ENCODE measurements around the gene DSTYK. TPM values are rescaled to one million over a fixed set of nuclear protein-coding genes. Genes with fewer than 3 reads are reported as not detected.

The DSTYK gene
- total RNA-seq, 2 experiments from 2014 or later: 8.8 to 9.2 TPM

DNA sequence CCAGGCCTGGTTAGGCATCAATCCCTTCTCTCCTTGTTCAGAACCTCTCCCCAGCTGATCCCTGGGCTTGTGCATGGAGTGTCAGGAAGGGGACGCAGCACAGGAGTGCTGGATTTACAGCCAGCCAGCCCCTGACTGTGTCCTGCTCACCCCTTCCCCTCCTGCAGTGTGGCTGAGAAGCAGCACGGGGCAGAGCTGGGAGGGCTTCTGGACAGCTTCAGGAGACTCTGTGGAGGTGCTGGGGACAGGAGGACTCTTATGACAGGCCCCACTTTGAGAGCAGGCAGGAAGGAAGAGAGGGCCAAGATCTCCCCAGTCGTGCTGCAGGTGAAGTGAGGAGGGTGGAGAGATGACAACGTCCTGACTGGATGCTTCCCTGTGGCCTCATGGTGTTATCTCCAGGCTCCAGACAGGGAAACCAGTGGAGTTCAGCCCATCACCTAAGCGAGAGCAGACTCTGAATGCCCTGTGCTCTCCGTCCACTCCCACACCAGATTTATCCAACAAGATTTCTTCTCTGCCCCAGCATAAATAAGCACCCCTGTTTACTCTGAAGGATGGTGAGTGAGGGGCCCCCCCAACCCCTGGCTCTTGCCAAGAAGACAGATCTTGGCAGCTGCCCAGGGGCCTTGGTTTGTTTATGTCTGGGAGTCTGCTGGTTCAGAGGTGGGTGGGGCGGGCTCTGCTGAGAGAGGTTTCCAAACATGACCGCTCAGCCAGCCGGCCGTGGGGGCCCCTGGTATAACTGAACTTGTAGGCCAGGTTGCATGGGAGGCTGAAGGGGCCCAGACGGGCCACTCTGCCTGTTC lies 37.5 kb upstream of the DSTYK start:
- Mint-ChIP-seq H3K36me3 (ENCODE audit: low read depth) (no peaks in the 10 kb centered on the region), H3K27ac (no peak overlapping the region), H3K4me1 (peaks cover 24% of the 10 kb centered on the region), H3K27me3 (peaks cover 6% of the 10 kb centered on the region), H3K9me3 (no peaks in the 10 kb centered on the region), H3K4me3 (no peak overlapping the region)
- no peak for DNase-seq
- ChIA-PET CTCF (interaction anchor here (1.2 kb wide), 1 partner anchor 23 kb away, joined by 3 read pairs; no protein-coding TSS in a partner anchor), POLR2A (no interaction called here)

DNA sequence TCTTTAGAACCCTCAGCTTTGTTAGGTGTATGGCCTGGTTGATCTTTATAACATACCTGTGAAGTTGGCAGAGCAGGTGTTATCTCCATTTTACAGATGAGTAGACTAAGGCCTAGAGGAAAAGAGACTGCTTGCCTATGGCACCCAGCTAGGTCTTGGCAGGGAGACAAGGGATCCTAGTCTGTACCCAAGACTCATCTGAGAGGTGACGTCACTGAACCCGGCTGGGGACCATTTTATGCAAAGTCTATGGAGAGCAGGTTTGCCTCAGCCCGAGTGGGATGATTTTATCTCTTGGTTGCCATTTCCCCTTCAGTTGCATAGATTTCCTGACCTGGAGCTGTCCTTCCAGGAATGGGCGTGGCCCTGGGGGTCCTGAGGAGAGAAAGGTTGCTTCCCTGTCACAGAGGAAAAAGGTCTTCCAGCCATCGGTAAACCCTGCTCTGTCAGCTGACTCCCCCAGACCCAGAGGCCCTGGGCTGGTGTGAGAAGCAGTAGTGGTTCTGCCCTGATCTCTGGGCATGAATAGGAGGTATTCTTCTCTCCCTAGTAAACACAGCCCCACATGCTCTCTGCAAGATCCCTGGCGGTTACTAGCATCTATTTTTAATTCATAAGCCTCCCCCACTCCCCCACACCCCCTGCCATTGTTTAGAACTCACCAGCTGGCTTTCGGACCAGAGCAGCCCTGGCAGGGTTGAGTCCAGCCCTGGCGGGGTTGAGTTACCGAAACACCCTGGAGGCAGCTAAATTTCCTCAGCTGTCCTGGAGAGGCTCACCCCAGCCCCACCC lies 35.8 kb upstream of the DSTYK start:
- Mint-ChIP-seq H3K9me3 (no peaks in the 10 kb centered on the region), H3K27ac (no peak overlapping the region), H3K36me3 (ENCODE audit: low read depth) (no peaks in the 10 kb centered on the region), H3K4me3 (no peak overlapping the region), H3K4me1 (peaks cover 24% of the 10 kb centered on the region), H3K27me3 (peaks cover 6% of the 10 kb centered on the region)
- ChIA-PET CTCF (interaction anchor here (1.1 to 5.0 kb wide), 4 partner anchors 8 to 125 kb away, joined by 3 to 22 read pairs (median 12); partner anchors contain the start of gene RBBP5), POLR2A (interaction anchor here (1.4 kb wide), 1 partner anchor 9 kb away, joined by 5 read pairs; no protein-coding TSS in a partner anchor)
- DNase-seq: no peak

DNA sequence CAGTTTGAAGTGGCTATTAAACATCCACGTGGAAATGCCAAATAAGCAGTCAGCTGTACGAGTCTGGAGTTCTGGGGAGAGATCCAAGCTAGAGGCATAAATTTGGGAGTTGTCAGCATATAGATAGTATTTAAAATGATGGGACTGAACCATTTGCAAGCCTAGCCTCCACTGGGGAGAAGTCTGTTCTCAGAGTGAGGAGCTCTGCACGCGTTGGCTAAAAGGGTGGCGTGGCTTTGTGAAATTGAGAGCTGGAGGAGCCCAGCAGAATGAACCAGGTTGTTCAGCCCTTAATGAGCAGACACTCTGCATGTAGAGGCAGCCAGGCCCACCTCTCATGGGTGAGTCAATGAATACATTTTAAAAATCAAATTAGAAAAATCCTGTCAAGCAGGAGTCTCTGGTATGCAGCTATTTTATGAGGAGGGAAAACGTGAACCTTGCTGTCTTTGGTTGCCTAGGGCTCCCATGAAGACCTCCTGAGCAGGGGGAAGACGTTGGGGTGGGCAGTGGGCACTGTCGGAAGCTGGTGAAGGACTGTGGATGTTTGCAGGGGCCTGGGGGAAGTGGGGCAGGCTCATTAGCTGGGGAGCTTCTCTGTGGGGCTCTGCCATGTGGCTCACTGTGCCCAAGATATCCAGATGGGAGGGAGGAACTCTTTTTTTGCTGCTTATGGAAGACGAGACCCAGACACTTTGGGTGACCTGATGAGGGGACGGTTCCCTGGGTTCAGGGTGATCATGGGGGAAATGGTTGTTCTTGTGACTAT lies 35.0 kb upstream of the DSTYK start:
- CTCF ChIA-PET: interaction anchor here (1.0 to 5.0 kb wide), 6 partner anchors 9 to 258 kb away, joined by 3 to 22 read pairs (median 4); partner anchors contain the start of gene RBBP5
- Mint-ChIP-seq H3K4me1 (peaks cover 24% of the 10 kb centered on the region), H3K4me3 (no peak overlapping the region), H3K36me3 (ENCODE audit: low read depth) (no peaks in the 10 kb centered on the region), H3K27ac (no peak overlapping the region), H3K9me3 (no peaks in the 10 kb centered on the region), H3K27me3 (peaks cover 6% of the 10 kb centered on the region)
- POLR2A ChIA-PET: interaction anchor here (1.4 kb wide), 1 partner anchor 9 kb away, joined by 5 read pairs; no protein-coding TSS in a partner anchor
- DNase-seq: no peak

DNA sequence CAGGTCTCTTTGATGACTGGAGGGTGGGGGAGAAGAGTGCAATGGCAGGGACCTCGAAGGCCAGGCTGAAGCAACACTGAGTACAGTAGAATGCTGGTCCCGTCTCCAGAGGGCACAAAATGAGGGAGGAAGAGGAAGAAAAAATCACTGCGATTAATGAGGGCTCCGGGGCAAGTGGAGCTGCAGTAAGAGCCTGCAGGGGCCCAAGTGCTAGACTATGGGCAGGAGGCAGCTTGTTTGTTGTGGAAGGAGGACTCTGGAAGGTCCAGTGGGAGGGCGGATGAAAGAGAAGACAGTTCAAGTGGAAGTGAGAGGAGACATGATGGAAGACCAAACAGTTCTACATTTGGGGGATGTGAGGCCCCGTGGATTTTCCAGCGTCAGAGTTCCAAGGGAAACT lies 33.6 kb upstream of the DSTYK start:
- no peak for DNase-seq
- Mint-ChIP-seq H3K27ac (no peak overlapping the region), H3K4me3 (no peak overlapping the region), H3K4me1 (peaks cover 24% of the 10 kb centered on the region), H3K9me3 (no peaks in the 10 kb centered on the region), H3K27me3 (peaks cover 6% of the 10 kb centered on the region), H3K36me3 (ENCODE audit: low read depth) (no peaks in the 10 kb centered on the region)
- CTCF ChIA-PET: interaction anchor here (1.4 to 5.0 kb wide), 4 partner anchors 10 to 28 kb away, joined by 3 to 22 read pairs (median 16); no protein-coding TSS in a partner anchor
- POLR2A ChIA-PET: no interaction called here

DNA sequence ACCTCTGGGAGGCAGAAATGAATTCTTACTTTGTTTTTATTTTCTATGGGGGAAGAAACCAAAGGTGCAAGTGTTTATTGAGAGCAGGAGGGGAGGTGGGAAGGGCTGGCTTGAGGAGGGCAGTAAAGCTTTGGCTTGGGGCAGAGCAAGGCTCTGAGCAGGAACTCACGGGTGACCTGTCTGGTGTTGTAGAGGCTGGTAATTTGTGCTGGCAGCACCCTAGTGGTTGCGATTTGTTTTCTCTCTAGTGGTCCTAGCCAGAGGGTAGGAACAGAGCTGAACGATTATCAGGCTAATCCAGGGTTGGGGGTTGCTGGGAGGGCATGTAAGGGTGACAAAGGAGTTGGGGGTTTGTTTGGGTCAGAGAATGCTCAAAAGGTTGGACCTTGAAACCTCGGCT lies 32.9 kb upstream of the DSTYK start:
- H3K4me3 Mint-ChIP-seq: no peak overlapping the region
- H3K27me3 Mint-ChIP-seq: peaks cover 6% of the 10 kb centered on the region
- H3K27ac Mint-ChIP-seq: no peak overlapping the region
- no peaks in the 10 kb centered on the region for H3K36me3 Mint-ChIP-seq (ENCODE audit: low read depth)
- ChIA-PET CTCF (interaction anchor here (1.4 to 5.0 kb wide), 3 partner anchors 12 to 29 kb away, joined by 3 to 22 read pairs (median 12); no protein-coding TSS in a partner anchor), POLR2A (no interaction called here)
- H3K9me3 Mint-ChIP-seq: no peaks in the 10 kb centered on the region
- peaks cover 24% of the 10 kb centered on the region for H3K4me1 Mint-ChIP-seq
- DNase-seq: no peak

DNA sequence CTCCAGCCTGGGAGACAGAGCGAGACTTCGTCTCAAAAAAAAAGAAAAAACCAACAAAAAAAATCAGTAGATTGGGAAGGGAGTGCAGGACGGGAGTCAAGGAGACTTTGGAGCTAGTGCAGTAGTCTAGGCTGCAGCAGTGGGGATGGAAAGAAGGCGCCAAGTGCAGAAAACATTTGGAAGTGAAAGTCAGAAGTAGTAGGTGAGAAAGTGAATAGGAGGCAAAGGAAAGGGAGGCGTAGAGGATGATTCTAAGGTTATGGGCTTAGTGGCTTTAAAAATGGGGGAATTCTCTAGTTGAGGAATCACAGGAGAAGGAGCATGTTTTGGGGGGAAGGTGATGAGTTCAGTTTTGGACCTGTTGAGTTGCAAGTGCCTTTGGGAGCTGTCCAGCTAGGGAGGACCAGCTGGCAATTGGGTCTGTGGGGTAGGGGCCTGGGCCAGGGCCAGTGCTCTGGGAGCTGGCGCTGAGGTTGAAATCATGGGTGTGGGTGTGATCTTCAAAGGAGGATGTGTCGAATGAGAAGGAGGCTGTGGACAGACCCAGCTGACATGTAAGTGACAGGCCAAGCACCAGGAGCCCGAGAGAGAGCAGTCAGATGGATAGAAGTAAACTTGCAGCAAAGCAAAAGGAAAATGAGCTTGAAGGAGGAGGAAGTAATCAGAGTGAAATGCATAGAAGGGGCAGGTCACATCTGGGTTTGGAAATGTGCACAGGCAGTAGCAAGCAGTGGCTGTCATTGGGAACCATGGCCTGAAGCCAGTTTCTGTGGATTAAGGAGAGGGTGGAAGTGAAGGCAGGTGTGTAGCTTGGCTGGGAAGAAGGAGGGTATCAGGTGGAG lies 32.1 kb upstream of the DSTYK start:
- H3K27me3 Mint-ChIP-seq: peaks cover 6% of the 10 kb centered on the region
- H3K4me1 Mint-ChIP-seq: peaks cover 24% of the 10 kb centered on the region

DNA sequence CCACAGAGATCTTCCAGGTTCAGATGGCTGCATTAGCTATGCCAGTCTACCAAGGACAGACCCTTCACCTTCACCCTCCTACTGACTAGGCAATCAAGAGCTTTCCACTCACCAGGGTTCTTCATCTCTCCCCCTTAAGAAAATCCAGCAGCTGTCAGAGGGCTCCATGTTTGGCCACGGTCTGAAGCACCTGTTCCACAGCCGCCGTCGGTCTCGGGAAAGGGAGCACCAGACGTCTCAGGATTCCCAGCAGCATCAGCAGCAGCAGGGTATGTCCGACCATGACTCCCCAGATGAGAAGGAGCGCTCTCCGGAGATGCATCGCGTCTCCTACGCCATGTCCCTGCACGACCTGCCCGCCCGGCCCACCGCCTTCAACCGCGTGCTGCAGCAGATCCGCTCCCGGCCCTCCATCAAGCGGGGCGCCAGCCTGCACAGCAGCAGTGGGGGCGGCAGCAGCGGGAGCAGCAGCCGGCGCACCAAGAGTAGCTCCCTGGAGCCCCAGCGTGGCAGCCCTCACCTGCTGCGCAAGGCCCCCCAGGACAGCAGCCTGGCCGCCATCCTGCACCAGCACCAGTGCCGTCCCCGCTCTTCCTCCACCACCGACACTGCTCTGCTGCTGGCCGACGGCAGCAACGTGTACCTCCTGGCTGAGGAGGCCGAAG lies 30.0 kb upstream of the DSTYK start:
- ChIA-PET CTCF (interaction anchor here (0.5 to 2.1 kb wide), 3 partner anchors 12 to 188 kb away, joined by 3 to 7 read pairs (median 3); no protein-coding TSS in a partner anchor), POLR2A (no interaction called here)
- peaks cover 21% of the 10 kb centered on the region for H3K4me1 Mint-ChIP-seq
- no peaks in the 10 kb centered on the region for H3K36me3 Mint-ChIP-seq (ENCODE audit: low read depth)
- H3K27ac Mint-ChIP-seq: no peak overlapping the region
- H3K9me3 Mint-ChIP-seq: no peaks in the 10 kb centered on the region
- no peak for DNase-seq
- peaks cover 18% of the 10 kb centered on the region for H3K27me3 Mint-ChIP-seq
- no peak overlapping the region for H3K4me3 Mint-ChIP-seq

More for the DNA sequence above, 32.1 kb upstream of the DSTYK start:
- H3K36me3 Mint-ChIP-seq (ENCODE audit: low read depth): no peaks in the 10 kb centered on the region
- ChIA-PET POLR2A (no interaction called here), CTCF (interaction anchor here (1.4 to 5.0 kb wide), 3 partner anchors 12 to 30 kb away, joined by 3 to 22 read pairs (median 12); no protein-coding TSS in a partner anchor)
- no peaks in the 10 kb centered on the region for H3K9me3 Mint-ChIP-seq
- no peak overlapping the region for H3K27ac Mint-ChIP-seq
- H3K4me3 Mint-ChIP-seq: no peak overlapping the region
- DNase-seq: no peak

DNA sequence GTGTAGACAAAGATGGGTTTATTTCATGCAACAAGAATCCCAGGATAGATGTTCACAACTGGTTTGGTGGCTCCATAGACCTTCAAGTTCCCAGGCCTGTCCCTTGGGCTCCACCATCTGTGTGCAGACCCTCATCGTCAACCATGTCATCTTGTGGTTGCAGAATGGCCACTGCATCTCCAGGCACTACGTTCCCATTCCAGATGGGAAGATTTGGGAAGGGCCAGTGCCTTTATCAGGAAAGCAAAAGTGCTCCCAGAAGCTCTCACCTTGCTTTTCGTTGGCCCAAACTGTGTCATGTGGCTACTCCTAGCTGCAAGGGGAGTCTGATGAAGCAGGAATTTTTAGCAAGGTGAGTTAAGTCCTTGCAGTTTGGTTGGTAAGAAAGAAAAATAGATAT lies 29.1 kb upstream of the DSTYK start:
- DNase-seq: no peak
- CTCF ChIA-PET: interaction anchor here (1.1 to 3.5 kb wide), 5 partner anchors 11 to 249 kb away, joined by 3 to 14 read pairs (median 4); no protein-coding TSS in a partner anchor
- Mint-ChIP-seq H3K36me3 (ENCODE audit: low read depth) (no peaks in the 10 kb centered on the region), H3K27ac (no peak overlapping the region), H3K4me1 (peaks cover 13% of the 10 kb centered on the region), H3K9me3 (no peaks in the 10 kb centered on the region), H3K27me3 (peaks cover 13% of the 10 kb centered on the region), H3K4me3 (no peak overlapping the region)
- POLR2A ChIA-PET: interaction anchor here (1.2 kb wide), 1 partner anchor 11 kb away, joined by 3 read pairs; no protein-coding TSS in a partner anchor

DNA sequence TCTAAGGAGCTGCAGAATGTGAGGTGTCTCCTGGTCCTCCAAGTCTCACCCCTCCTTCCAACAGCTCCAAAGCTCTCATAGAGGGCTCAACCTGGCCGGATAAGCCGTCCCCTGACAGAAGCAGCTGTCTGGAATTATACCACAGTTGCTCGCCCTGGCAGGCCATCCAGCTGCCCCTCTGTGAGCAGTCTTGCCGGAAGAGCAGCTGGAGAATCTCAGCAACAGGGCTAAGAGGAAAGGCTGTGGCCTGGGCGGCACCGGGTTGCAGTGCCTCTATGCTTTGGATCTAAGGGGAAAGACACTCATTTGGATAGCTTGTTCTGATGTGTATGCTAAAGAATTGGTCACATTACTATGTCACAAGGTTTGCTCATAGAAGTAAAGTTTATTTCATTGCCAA lies 28.6 kb upstream of the DSTYK start:
- ChIA-PET CTCF (interaction anchor here (1.1 to 3.5 kb wide), 5 partner anchors 10 to 249 kb away, joined by 3 to 14 read pairs (median 4); no protein-coding TSS in a partner anchor), POLR2A (interaction anchor here (1.0 to 1.2 kb wide), 2 partner anchors 10 to 30 kb away, joined by 3 read pairs; no protein-coding TSS in a partner anchor)
- Mint-ChIP-seq H3K27me3 (peaks cover 13% of the 10 kb centered on the region), H3K27ac (no peak overlapping the region), H3K4me1 (peaks cover 13% of the 10 kb centered on the region), H3K9me3 (no peaks in the 10 kb centered on the region), H3K36me3 (ENCODE audit: low read depth) (no peaks in the 10 kb centered on the region), H3K4me3 (no peak overlapping the region)
- DNase-seq: no peak

DNA sequence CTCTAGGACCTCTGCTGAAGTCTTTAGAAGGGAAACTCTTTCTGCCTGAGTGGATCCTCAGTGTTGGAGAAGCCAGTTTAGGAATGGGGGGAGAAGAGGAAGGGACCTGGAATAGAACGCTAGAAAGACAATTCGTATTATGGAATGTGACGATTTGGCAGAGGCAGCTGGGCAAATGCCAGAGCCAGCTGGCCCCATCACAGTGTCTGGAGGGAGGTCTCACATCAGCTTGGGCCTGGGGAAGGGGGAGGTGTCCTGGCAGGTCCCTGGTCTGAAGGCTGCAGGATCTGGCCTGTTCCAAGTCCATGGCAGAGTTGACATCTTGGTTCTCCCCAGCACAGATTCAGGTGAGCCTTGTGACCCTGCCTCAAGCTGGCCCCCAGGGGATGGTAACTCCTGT lies 27.6 kb upstream of the DSTYK start:
- Mint-ChIP-seq H3K27ac (no peak overlapping the region), H3K36me3 (ENCODE audit: low read depth) (no peaks in the 10 kb centered on the region), H3K4me1 (peaks cover 13% of the 10 kb centered on the region), H3K9me3 (no peaks in the 10 kb centered on the region), H3K4me3 (no peak overlapping the region), H3K27me3 (peaks cover 13% of the 10 kb centered on the region)
- ChIA-PET POLR2A (interaction anchor here (1.0 to 1.2 kb wide), 3 partner anchors 9 to 29 kb away, joined by 3 to 5 read pairs (median 3); no protein-coding TSS in a partner anchor), CTCF (interaction anchor here (1.5 to 3.5 kb wide), 4 partner anchors 9 to 115 kb away, joined by 3 to 14 read pairs (median 6); no protein-coding TSS in a partner anchor)
- DNase-seq: no peak
